HCT116 (cell line): ENCODE measurements around the gene IGFBP4. TPM values are rescaled to one million over a fixed set of nuclear protein-coding genes. Genes with fewer than 3 reads are reported as not detected.

ENCODE experiments used
- ATAC-seq: fragments of 200-7000 bp; cut with Tn5 transposase; 2 replicates; pipeline ENCODE4 v1.9.1; 2020; ENCODE audit warnings: mild to moderate bottlenecking, moderate library complexity
- BruUV-seq: library from RNA; stranded (reverse); fragments of 400-500 nt; replicated peaks from 2 replicates; lab custom pipeline; 2021; lab: Mats Ljungman, UMichigan
- CTCF ChIA-PET: fragments of 300-600 bp; sonication (Branson Sonifier 250); formaldehyde crosslinking; loops from one replicate; lab custom pipeline; 2021; ENCODE audit warnings: antibody characterized with exemption; lab: Charles Lee
- POLR2A ChIA-PET: fragments of 300-600, 350-600 bp; sonication (Branson Sonifier 250); formaldehyde crosslinking; loops from one replicate; lab custom pipeline; 2021; ENCODE audit warnings: antibody characterized with exemption; lab: Charles Lee
- RAD21 ChIA-PET, 2 experiments: fragments of 300-600 bp; sonication (Branson Sonifier 250); formaldehyde crosslinking; loops; one replicate each; lab custom pipeline; 2023; ENCODE audit warnings: low total read pairs in 2 of 2; ENCODE audit not compliant: uncharacterized antibody in 2 of 2, unreplicated experiment in 2 of 2, low non-redundant PET in 1 of 2; lab: Charles Lee
- DNase-seq: peaks from one replicate; pipeline ENCODE4 v3.0.0-alpha.2; 2010; ENCODE audit warnings: low read depth, low spot score
- H2AFZ ChIP-seq: fragments of 200-600 bp; shearing (Covaris generic), sonication (generic); 2 replicates; pipeline ENCODE4 v1.6.1; 2017; ENCODE audit warnings: low read depth, mixed run types, mixed read lengths, antibody characterized with exemption, low read length; ENCODE audit not compliant: poor library complexity, severe bottlenecking
- H3K27ac ChIP-seq: 2 replicates; pipeline ENCODE4 v1.5.1; 2012; ENCODE audit warnings: low read depth, low read length
- H3K27me3 ChIP-seq: fragments of 200-600 bp; sonication (generic); 2 replicates; pipeline ENCODE4 v1.6.1; 2016; ENCODE audit warnings: mixed run types, low read length, mixed read lengths; ENCODE audit not compliant: insufficient read depth
- H3K36me3 ChIP-seq, 2 experiments: fragments of 200-500 bp in 1 of 2; fragments of 200-600 bp in 1 of 2; sonication (Bioruptor generic) in 1 of 2; sonication (generic) in 1 of 2; 2 replicates each; pipeline versions ENCODE4 v1.5.1 to v1.6.1; 2014 to 2016; ENCODE audit warnings: low read length in 2 of 2, inconsistent platforms in 1 of 2, mixed read lengths in 1 of 2, mixed run types in 1 of 2; ENCODE audit not compliant: insufficient read depth in 2 of 2, control insufficient read depth in 1 of 2
- H3K4me1 ChIP-seq, 2 experiments: fragments of 200-600 bp in 1 of 2; sonication (generic) in 1 of 2; 2 replicates each; pipeline versions ENCODE4 v1.5.1 to v1.6.1; 2012 to 2017; ENCODE audit warnings: low read length in 2 of 2, inconsistent platforms in 1 of 2, mild to moderate bottlenecking in 1 of 2, mixed read lengths in 1 of 2, mixed run types in 1 of 2, moderate library complexity in 1 of 2; ENCODE audit not compliant: insufficient read depth in 2 of 2, control insufficient read depth in 1 of 2
- H3K4me2 ChIP-seq: fragments of 200-600 bp; sonication (generic); 2 replicates; pipeline ENCODE4 v1.6.1; 2017; ENCODE audit warnings: mixed run types, low read length, mixed read lengths
- H3K4me3 ChIP-seq, 2 experiments: fragments of 200-600 bp in 1 of 2; sonication (generic) in 1 of 2; replicated peaks in 1 of 2; 2 replicates each; pipeline ENCODE4 v1.5.1; 2011 to 2016; ENCODE audit warnings: low read length in 2 of 2, control low read depth in 1 of 2, low read depth in 1 of 2, mild to moderate bottlenecking in 1 of 2, mixed read lengths in 1 of 2, mixed run types in 1 of 2
- H3K79me2 ChIP-seq: fragments of 200-600 bp; sonication (generic); 2 replicates; pipeline ENCODE4 v1.6.1; 2017; ENCODE audit warnings: mild to moderate bottlenecking, mixed run types, low read length, moderate library complexity, mixed read lengths; ENCODE audit not compliant: insufficient read depth
- H3K9ac ChIP-seq: fragments of 200-600 bp; sonication (generic); 2 replicates; pipeline ENCODE4 v1.6.1; 2016; ENCODE audit warnings: low read length, mixed read lengths
- H3K9me2 ChIP-seq: fragments of 200-600 bp; sonication (generic), shearing (Covaris generic); 2 replicates; pipeline ENCODE4 v1.6.1; 2017; ENCODE audit warnings: mixed run types, mild to moderate bottlenecking, moderate library complexity; ENCODE audit not compliant: insufficient read depth
- H3K9me3 ChIP-seq, 2 experiments: fragments of 200-500 bp in 1 of 2; fragments of 200-600 bp in 1 of 2; sonication (Bioruptor generic) in 1 of 2; sonication (generic) in 1 of 2; 2 replicates each; pipeline ENCODE4 v1.6.1; 2014 to 2017; ENCODE audit warnings: low read length in 2 of 2, mixed read lengths in 2 of 2, inconsistent platforms in 1 of 2, low read depth in 1 of 2, mild to moderate bottlenecking in 1 of 2, mixed run types in 1 of 2, moderate library complexity in 1 of 2; ENCODE audit not compliant: control insufficient read depth in 1 of 2, insufficient read depth in 1 of 2
- H4K20me1 ChIP-seq: fragments of 200-600 bp; sonication (generic), shearing (Covaris generic); 2 replicates; pipeline ENCODE4 v1.6.1; 2017; ENCODE audit warnings: mixed run types, mild to moderate bottlenecking, moderate library complexity; ENCODE audit not compliant: insufficient read depth
- CBX3 ChIP-seq: IDR thresholded peaks from 2 replicates; pipeline ENCODE4 v1.6.1; 2012; ENCODE audit warnings: low read depth
- EZH2 ChIP-seq: fragments of 200-600 bp; sonication (generic); IDR thresholded peaks from 2 replicates; pipeline ENCODE4 v1.6.1; 2017; ENCODE audit warnings: antibody characterized with exemption, mixed run types
- JUND ChIP-seq: IDR thresholded peaks from 2 replicates; pipeline ENCODE4 v1.6.1; 2012
- ZFX ChIP-seq: fragments of 450-650 bp; IDR thresholded peaks from 2 replicates; pipeline ENCODE4 v1.6.1; 2017
- intact Hi-C: fragments of 100-400 bp; cut with micrococcal nuclease; formaldehyde crosslinking; loops from 2 replicates; pipeline ENCODE4 v1.10.0; 2022
- total RNA-seq: library from RNA; stranded (reverse); gene quantifications from one replicate; pipeline ENCODE4 v1.2.1, GENCODE V29; 2021; ENCODE audit not compliant: unreplicated experiment
- TF ChIP-seq, protein P1 (sequence below), 3 experiments: fragments of 200-600 bp in 1 of 3; sonication (generic) in 1 of 3; IDR thresholded peaks in 2 of 3; conservative IDR thresholded peaks in 1 of 3; 2 replicates each; pipeline ENCODE4 v1.5.1; 2012 to 2017; ENCODE audit warnings: low read depth in 2 of 3, low read length in 2 of 3, antibody characterized with exemption in 1 of 3, borderline replicate concordance in 1 of 3, control low read depth in 1 of 3, mild to moderate bottlenecking in 1 of 3, mixed read lengths in 1 of 3, mixed run types in 1 of 3, moderate library complexity in 1 of 3; ENCODE audit not compliant: insufficient read depth in 1 of 3

Gene IGFBP4
- total RNA-seq, 1 experiment from 2014 or later = 2.0 TPM

- TF ChIP-seq ZFX = no peak
- TF ChIP-seq, all 23 proteins: peak for 0
These were observed 26.6 kb upstream of the IGFBP4 start (continued) for GRCh38 chr17:40416671-40417070.

DNA sequence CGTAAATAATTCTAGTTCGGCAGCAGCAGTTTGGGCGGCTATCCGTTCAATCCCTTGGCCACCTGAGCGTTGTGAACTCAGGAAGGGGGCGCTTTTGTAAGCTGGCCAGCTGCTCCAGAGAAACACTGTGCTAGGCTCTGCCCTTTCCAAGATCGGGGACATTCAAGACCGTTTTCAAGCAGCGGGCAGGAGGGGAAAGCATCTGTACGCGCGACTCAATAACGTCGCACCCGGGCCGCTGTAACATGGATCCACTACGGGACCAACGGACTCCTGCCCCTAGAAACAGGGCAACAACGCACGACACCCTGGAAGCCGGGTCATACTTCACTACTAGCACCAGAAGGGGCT, 26.0 kb upstream of the IGFBP4 start:
- peaks cover 4% of the 10 kb centered on the region; the same call in 1 of the 2 replicates for H4K20me1 ChIP-seq
- peak; percentile 29 for ATAC-seq
- no peak for TF ChIP-seq CBX3
- no peak for TF ChIP-seq JUND
- no peak for TF ChIP-seq EZH2
- TF ChIP-seq, protein P1, sequence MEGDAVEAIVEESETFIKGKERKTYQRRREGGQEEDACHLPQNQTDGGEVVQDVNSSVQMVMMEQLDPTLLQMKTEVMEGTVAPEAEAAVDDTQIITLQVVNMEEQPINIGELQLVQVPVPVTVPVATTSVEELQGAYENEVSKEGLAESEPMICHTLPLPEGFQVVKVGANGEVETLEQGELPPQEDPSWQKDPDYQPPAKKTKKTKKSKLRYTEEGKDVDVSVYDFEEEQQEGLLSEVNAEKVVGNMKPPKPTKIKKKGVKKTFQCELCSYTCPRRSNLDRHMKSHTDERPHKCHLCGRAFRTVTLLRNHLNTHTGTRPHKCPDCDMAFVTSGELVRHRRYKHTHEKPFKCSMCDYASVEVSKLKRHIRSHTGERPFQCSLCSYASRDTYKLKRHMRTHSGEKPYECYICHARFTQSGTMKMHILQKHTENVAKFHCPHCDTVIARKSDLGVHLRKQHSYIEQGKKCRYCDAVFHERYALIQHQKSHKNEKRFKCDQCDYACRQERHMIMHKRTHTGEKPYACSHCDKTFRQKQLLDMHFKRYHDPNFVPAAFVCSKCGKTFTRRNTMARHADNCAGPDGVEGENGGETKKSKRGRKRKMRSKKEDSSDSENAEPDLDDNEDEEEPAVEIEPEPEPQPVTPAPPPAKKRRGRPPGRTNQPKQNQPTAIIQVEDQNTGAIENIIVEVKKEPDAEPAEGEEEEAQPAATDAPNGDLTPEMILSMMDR (IDR thresholded peaks at IDR 0.05 in 2 of 3, conservative IDR thresholded peaks at IDR 0.05 in 1 of 3; ENCODE audit: borderline replicate concordance in 1 of 3, insufficient read depth in 1 of 3, low read depth in 2 of 3, low read length in 2 of 3) = 0 out of 6 replicates have a peak, but pooled peaks of 1 of the 3 experiments have one; percentile 3
- intact Hi-C loops = loop anchor here (2.0 to 5.0 kb wide), 2 partner anchors 58 to 115 kb away; no protein-coding TSS in a partner anchor
- DNase-seq = no peak
- H3K27me3 ChIP-seq = no peaks in the 10 kb centered on the region
- H3K79me2 ChIP-seq = peaks cover 53% of the 10 kb centered on the region
- H3K9ac ChIP-seq = peak overlapping the region; percentile 99
- POLR2A ChIA-PET = interaction anchor here (0.6 to 1.6 kb wide), 6 partner anchors 8 to 116 kb away, joined by 3 to 6 read pairs (median 4); no protein-coding TSS in a partner anchor
- CTCF ChIA-PET = interaction anchor here (0.6 to 4.5 kb wide), 13 partner anchors 10 to 490 kb away, joined by 3 to 31 read pairs (median 4); partner anchors contain the start of gene GJD3
- H3K9me3 ChIP-seq = no peaks in the 10 kb centered on the region
- peak overlapping the region; percentile 76 for H3K4me2 ChIP-seq
- peaks cover 10 to 26% of the 10 kb centered on the region in 2 experiments; a peak in 3 of 4 replicates for H3K4me1 ChIP-seq
- BruUV-seq = TSS peak; percentile 72
- no peaks in the 10 kb centered on the region for H3K9me2 ChIP-seq
- H3K36me3 ChIP-seq = peaks cover 20 to 37% of the 10 kb centered on the region in 2 experiments
- RAD21 ChIA-PET = interaction anchor here (0.5 to 1.3 kb wide), 4 partner anchors 59 to 119 kb away, joined by 3 to 12 read pairs (median 6); no protein-coding TSS in a partner anchor
- peak overlapping the region; percentile 91 for H3K27ac ChIP-seq
- no peak overlapping the region for H2AFZ ChIP-seq
- H3K4me3 ChIP-seq = peak overlapping the region; percentile 81 to 94
